ENCODE measurements around the gene GNL1.

DNA sequence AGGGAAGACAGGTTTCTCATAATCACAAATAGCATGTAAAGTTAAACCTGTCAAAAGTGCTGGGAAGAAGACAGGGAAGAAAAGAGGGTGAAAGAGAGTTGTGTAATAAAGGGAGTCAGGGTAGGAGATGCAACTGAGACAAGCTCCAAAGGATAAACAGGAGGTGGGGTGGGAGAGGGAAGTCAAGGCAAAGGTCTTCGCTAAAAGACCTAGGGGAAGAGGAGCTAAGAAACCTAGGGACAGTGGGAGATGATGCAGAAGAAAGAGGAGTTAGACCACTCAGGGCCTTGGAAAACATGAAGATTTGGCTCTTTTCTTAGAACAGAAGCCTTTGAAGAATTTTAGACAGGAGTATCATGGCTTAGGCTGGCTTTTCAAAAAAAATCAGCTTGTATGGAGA is 7.8 kb upstream of the GNL1 start:
- TF ChIP-seq, protein P1, sequence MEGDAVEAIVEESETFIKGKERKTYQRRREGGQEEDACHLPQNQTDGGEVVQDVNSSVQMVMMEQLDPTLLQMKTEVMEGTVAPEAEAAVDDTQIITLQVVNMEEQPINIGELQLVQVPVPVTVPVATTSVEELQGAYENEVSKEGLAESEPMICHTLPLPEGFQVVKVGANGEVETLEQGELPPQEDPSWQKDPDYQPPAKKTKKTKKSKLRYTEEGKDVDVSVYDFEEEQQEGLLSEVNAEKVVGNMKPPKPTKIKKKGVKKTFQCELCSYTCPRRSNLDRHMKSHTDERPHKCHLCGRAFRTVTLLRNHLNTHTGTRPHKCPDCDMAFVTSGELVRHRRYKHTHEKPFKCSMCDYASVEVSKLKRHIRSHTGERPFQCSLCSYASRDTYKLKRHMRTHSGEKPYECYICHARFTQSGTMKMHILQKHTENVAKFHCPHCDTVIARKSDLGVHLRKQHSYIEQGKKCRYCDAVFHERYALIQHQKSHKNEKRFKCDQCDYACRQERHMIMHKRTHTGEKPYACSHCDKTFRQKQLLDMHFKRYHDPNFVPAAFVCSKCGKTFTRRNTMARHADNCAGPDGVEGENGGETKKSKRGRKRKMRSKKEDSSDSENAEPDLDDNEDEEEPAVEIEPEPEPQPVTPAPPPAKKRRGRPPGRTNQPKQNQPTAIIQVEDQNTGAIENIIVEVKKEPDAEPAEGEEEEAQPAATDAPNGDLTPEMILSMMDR (IDR thresholded peaks at IDR 0.05; ENCODE audit: borderline replicate concordance, extremely low read depth, low read length, poor library complexity, severe bottlenecking): no peak
- no peak for TF ChIP-seq EZH2 (IDR thresholded peaks at IDR 0.05; ENCODE audit: borderline replicate concordance, low read depth, low read length, severe bottlenecking)

All from DND-41 (cell line).